Trophoblast cell (in vitro differentiated cells and primary cell): ENCODE data around the gene RPL7A.
"Not testable (repeated sequence)": the region's sequence is repeated elsewhere in the genome, so short reads cannot be mapped to it uniquely, and the experiment has no call there.

Source experiments
- DNase-seq, 2 donors: peaks; one replicate each; pipeline ENCODE4 v3.0.0-alpha.2; 2016
- H2AFZ ChIP-seq: 2 replicates; pipeline ENCODE4 v1.6.1; 2013; ENCODE audit warnings: low read length, moderate library complexity, mild to moderate bottlenecking; ENCODE audit not compliant: insufficient read depth, poor library complexity
- H2AK5ac ChIP-seq: 2 replicates; pipeline ENCODE4 v1.6.1; 2013; ENCODE audit warnings: mild to moderate bottlenecking, low read length
- H2BK120ac ChIP-seq: 2 replicates; pipeline ENCODE4 v1.6.1; 2013; ENCODE audit warnings: low read length, mild to moderate bottlenecking, moderate library complexity; ENCODE audit not compliant: insufficient read depth, poor library complexity
- H2BK12ac ChIP-seq: 2 replicates; pipeline ENCODE4 v1.6.1; 2013; ENCODE audit warnings: mild to moderate bottlenecking, low read length, moderate library complexity
- H2BK5ac ChIP-seq: 2 replicates; pipeline ENCODE4 v1.6.1; 2013; ENCODE audit warnings: low read length, low read depth, moderate library complexity, mild to moderate bottlenecking; ENCODE audit not compliant: poor library complexity
- H3K14ac ChIP-seq: 2 replicates; pipeline ENCODE4 v1.6.1; 2013; ENCODE audit warnings: mild to moderate bottlenecking, low read length
- H3K18ac ChIP-seq: 2 replicates; pipeline ENCODE4 v1.6.1; 2013; ENCODE audit warnings: mild to moderate bottlenecking, low read length
- H3K23ac ChIP-seq: 2 replicates; pipeline ENCODE4 v1.6.1; 2013; ENCODE audit warnings: low read length
- H3K27ac ChIP-seq: 2 replicates; pipeline ENCODE4 v1.5.1; 2013; ENCODE audit warnings: low read depth, mild to moderate bottlenecking, inconsistent platforms, low read length, moderate library complexity
- H3K27me3 ChIP-seq: 2 replicates; pipeline ENCODE4 v1.6.1; 2013; ENCODE audit warnings: inconsistent platforms, mild to moderate bottlenecking, low read length, moderate library complexity; ENCODE audit not compliant: insufficient read depth
- H3K36me3 ChIP-seq, 2 experiments: 1 replicate in 1 of 2; 2 replicates in 1 of 2; pipeline ENCODE4 v1.6.1; 2013; ENCODE audit warnings: low read length in 2 of 2, mild to moderate bottlenecking in 2 of 2, moderate library complexity in 1 of 2; ENCODE audit not compliant: insufficient read depth in 2 of 2, control insufficient read depth in 1 of 2
- H3K4ac ChIP-seq: 2 replicates; pipeline ENCODE4 v1.6.1; 2013; ENCODE audit warnings: low read depth, mild to moderate bottlenecking, low read length, moderate library complexity
- H3K4me1 ChIP-seq, 2 experiments: 1 replicate in 1 of 2; 2 replicates in 1 of 2; pipeline ENCODE4 v1.6.1; 2013; ENCODE audit warnings: low read length in 2 of 2, mild to moderate bottlenecking in 2 of 2, moderate library complexity in 1 of 2; ENCODE audit not compliant: insufficient read depth in 2 of 2, control insufficient read depth in 1 of 2
- H3K4me2 ChIP-seq: 2 replicates; pipeline ENCODE4 v1.6.1; 2013; ENCODE audit warnings: inconsistent platforms, mild to moderate bottlenecking, low read length, moderate library complexity
- H3K4me3 ChIP-seq: 2 replicates; pipeline ENCODE4 v1.5.1; 2013; ENCODE audit warnings: mild to moderate bottlenecking, low read depth, low read length, inconsistent platforms
- H3K79me1 ChIP-seq: one replicate; pipeline ENCODE4 v1.6.1; 2013; ENCODE audit warnings: low read length
- H3K79me2 ChIP-seq: 2 replicates; pipeline ENCODE4 v1.6.1; 2013; ENCODE audit warnings: low read length, mild to moderate bottlenecking; ENCODE audit not compliant: control insufficient read depth, insufficient read depth, poor library complexity
- H3K9ac ChIP-seq: 2 replicates; pipeline ENCODE4 v1.6.1; 2013; ENCODE audit warnings: mild to moderate bottlenecking, low read length
- H3K9me3 ChIP-seq: 2 replicates; pipeline ENCODE4 v1.6.1; 2013; ENCODE audit warnings: low read depth, mild to moderate bottlenecking, control low read depth, inconsistent platforms, low read length; ENCODE audit not compliant: insufficient read depth
- H4K12ac ChIP-seq: 2 replicates; pipeline ENCODE4 v1.6.1; 2013; ENCODE audit warnings: low read depth, mild to moderate bottlenecking, low read length, moderate library complexity
- H4K8ac ChIP-seq: 2 replicates; pipeline ENCODE4 v1.6.1; 2013; ENCODE audit warnings: low read depth, mild to moderate bottlenecking, low read length, moderate library complexity
- H4K91ac ChIP-seq: one replicate; pipeline ENCODE4 v1.6.1; 2013; ENCODE audit warnings: low read depth, mild to moderate bottlenecking, low read length, moderate library complexity
- WGBS: extraction: QIAGEN DNeasy Blood & Tissue Kit; methylation state at CpG from one replicate; pipeline ENCODE4 v1.1.7; 2013; ENCODE audit warnings: missing lambda C conversion rate; ENCODE audit not compliant: insufficient read length, insufficient coverage; ENCODE audit errors: extremely low coverage; 5-methylcytosine and 5-hydroxymethylcytosine counted together

Gene RPL7A

GRCh38 chr9:133333011-133333410 lies 15.0 kb upstream of the RPL7A start:
- no peak overlapping the region for H4K8ac ChIP-seq
- H3K4me1 ChIP-seq = peaks cover 0 to 3% of the 10 kb centered on the region in 2 experiments
- H3K18ac ChIP-seq = no peak overlapping the region
- peaks cover 2% of the 10 kb centered on the region for H3K9me3 ChIP-seq
- H4K12ac ChIP-seq = no peak overlapping the region
- H2AK5ac ChIP-seq = no peak overlapping the region
- no peak overlapping the region for H2BK12ac ChIP-seq
- no peaks in the 10 kb centered on the region for H3K27me3 ChIP-seq
- no peak overlapping the region for H3K9ac ChIP-seq
- peaks cover 34 to 40% of the 10 kb centered on the region in 2 experiments for H3K36me3 ChIP-seq
- H3K79me1 ChIP-seq = peaks cover 6% of the 10 kb centered on the region
- no peak overlapping the region for H3K23ac ChIP-seq
- no peak overlapping the region for H3K4me3 ChIP-seq
- no peak overlapping the region for H3K27ac ChIP-seq
- WGBS = no CpG with 5 or more reads among the region's 11 CpGs
- H2AFZ ChIP-seq = no peak overlapping the region
- no peak overlapping the region for H3K4me2 ChIP-seq
- no peak overlapping the region for H3K4ac ChIP-seq
- H2BK5ac ChIP-seq = no peak overlapping the region
- no peak for DNase-seq
- no peak overlapping the region for H2BK120ac ChIP-seq
- no peak overlapping the region for H4K91ac ChIP-seq
- H3K79me2 ChIP-seq = peaks cover 5% of the 10 kb centered on the region
- H3K14ac ChIP-seq = no peak overlapping the region

DNA sequence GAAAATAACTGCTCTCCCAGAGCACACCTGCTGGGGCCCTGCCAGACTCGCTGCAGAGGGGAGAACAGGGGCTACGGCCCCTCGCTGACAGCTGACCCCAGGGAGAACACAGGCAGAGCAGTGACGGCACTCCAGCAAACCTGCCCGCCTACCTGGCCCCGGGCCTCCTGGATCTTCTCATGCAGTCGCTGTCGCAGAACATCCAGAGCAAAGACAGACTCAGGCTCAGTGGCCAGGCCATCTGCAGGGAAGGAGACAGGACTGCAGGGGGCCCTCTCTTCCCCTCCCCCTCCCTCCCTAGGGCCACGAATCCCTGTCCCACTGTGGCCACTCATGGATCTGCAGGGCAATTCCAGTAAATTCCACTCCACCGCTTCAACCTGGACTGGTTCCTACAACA lies 14.5 kb upstream of the RPL7A start:
- no peak overlapping the region for H4K8ac ChIP-seq
- H3K27ac ChIP-seq = no peak overlapping the region
- H3K9me3 ChIP-seq = peaks cover 2% of the 10 kb centered on the region
- H3K14ac ChIP-seq = no peak overlapping the region
- no peak overlapping the region for H2BK12ac ChIP-seq
- H3K23ac ChIP-seq = no peak overlapping the region
- peaks cover 6% of the 10 kb centered on the region for H3K79me1 ChIP-seq
- no peak overlapping the region for H2BK120ac ChIP-seq
- no peak overlapping the region for H4K91ac ChIP-seq
- H3K4me2 ChIP-seq = no peak overlapping the region
- DNase-seq = no peak
- no peaks in the 10 kb centered on the region for H3K27me3 ChIP-seq
- H3K4ac ChIP-seq = no peak overlapping the region
- H2AK5ac ChIP-seq = no peak overlapping the region
- peaks cover 34 to 40% of the 10 kb centered on the region in 2 experiments for H3K36me3 ChIP-seq
- peaks cover 5% of the 10 kb centered on the region for H3K79me2 ChIP-seq
- WGBS = no CpG with 5 or more reads among the region's 10 CpGs
- no peak overlapping the region for H2AFZ ChIP-seq
- H4K12ac ChIP-seq = no peak overlapping the region
- H3K4me1 ChIP-seq = peaks cover 0 to 3% of the 10 kb centered on the region in 2 experiments
- H3K9ac ChIP-seq = no peak overlapping the region
- H2BK5ac ChIP-seq = no peak overlapping the region
- no peak overlapping the region for H3K4me3 ChIP-seq
- H3K18ac ChIP-seq = no peak overlapping the region

- H3K27ac ChIP-seq = no peak overlapping the region
- H2BK120ac ChIP-seq = no peak overlapping the region
- WGBS = no CpG with 5 or more reads among the region's 6 CpGs
- DNase-seq = no peak
- no peak overlapping the region for H3K4me2 ChIP-seq
- H3K79me1 ChIP-seq = peaks cover 6% of the 10 kb centered on the region
- no peak overlapping the region for H3K9ac ChIP-seq
- no peak overlapping the region for H3K4me3 ChIP-seq
- H2BK12ac ChIP-seq = no peak overlapping the region
- no peak overlapping the region for H2AK5ac ChIP-seq
- no peak overlapping the region for H4K8ac ChIP-seq
- H4K12ac ChIP-seq = no peak overlapping the region
- H2AFZ ChIP-seq = no peak overlapping the region
- H3K27me3 ChIP-seq = no peaks in the 10 kb centered on the region
- peaks cover 5% of the 10 kb centered on the region for H3K79me2 ChIP-seq
- H3K18ac ChIP-seq = no peak overlapping the region
- H3K23ac ChIP-seq = no peak overlapping the region
- H3K4me1 ChIP-seq = peaks cover 0 to 3% of the 10 kb centered on the region in 2 experiments
- peaks cover 2% of the 10 kb centered on the region for H3K9me3 ChIP-seq
- no peak overlapping the region for H3K4ac ChIP-seq
- H4K91ac ChIP-seq = no peak overlapping the region
- H2BK5ac ChIP-seq = no peak overlapping the region
- no peak overlapping the region for H3K14ac ChIP-seq
- H3K36me3 ChIP-seq = peaks cover 34 to 42% of the 10 kb centered on the region in 2 experiments
Measured at GRCh38 chr9:133334161-133334560, 13.9 kb upstream of the RPL7A start.

- H3K4me2 ChIP-seq = peak overlapping the region; percentile 8
- not testable (repeated sequence) for H2BK12ac ChIP-seq, H3K4me1 ChIP-seq, H3K27me3 ChIP-seq, H3K27ac ChIP-seq, H3K79me2 ChIP-seq, H3K79me1 ChIP-seq, DNase-seq, H3K9me3 ChIP-seq, H3K23ac ChIP-seq, H4K12ac ChIP-seq, H3K18ac ChIP-seq, H2AK5ac ChIP-seq, H4K91ac ChIP-seq, H3K4me3 ChIP-seq, H2AFZ ChIP-seq, H2BK120ac ChIP-seq, H2BK5ac ChIP-seq, H3K9ac ChIP-seq, H4K8ac ChIP-seq, H3K14ac ChIP-seq
- WGBS = no CpG with 5 or more reads among the region's 11 CpGs
- H3K36me3 ChIP-seq = peaks cover 38 to 48% of the 10 kb centered on the region in 2 experiments
- peak overlapping the region; percentile 17 for H3K4ac ChIP-seq
Measured at GRCh38 chr9:133334888-133335287, 13.1 kb upstream of the RPL7A start.
